Astrocyte (in vitro differentiated cells and primary cell): ENCODE measurements around the gene SMG5. TPM values are rescaled to one million over a fixed set of nuclear protein-coding genes. Genes with fewer than 3 reads are reported as not detected.

Experiments used
- DNase-seq: peaks from one replicate; pipeline ENCODE4 v3.0.0-alpha.2; 2010; ENCODE audit warnings: low read depth
- FAIRE-seq: peaks from 2 replicates; lab custom pipeline; 2011; peaks lifted over from hg19 to GRCh38; lab: Jason Lieb, UNC
- H2AFZ ChIP-seq: 2 replicates; pipeline ENCODE4 v1.6.0; 2012; ENCODE audit warnings: low read depth, low read length, inconsistent platforms
- H3K27ac ChIP-seq: 2 replicates; pipeline ENCODE4 v1.5.1; 2011; ENCODE audit warnings: low read depth, low read length, inconsistent platforms
- H3K27me3 ChIP-seq: 2 replicates; pipeline ENCODE4 v1.6.0; 2011; ENCODE audit warnings: low read length, inconsistent platforms; ENCODE audit not compliant: insufficient read depth
- H3K36me3 ChIP-seq: 2 replicates; pipeline ENCODE4 v1.5.1; 2011; ENCODE audit warnings: low read length, inconsistent platforms; ENCODE audit not compliant: insufficient read depth
- H3K4me1 ChIP-seq: 2 replicates; pipeline ENCODE4 v1.5.1; 2011; ENCODE audit warnings: low read length, inconsistent platforms; ENCODE audit not compliant: insufficient read depth
- H3K4me2 ChIP-seq: 2 replicates; pipeline ENCODE4 v1.6.0; 2012; ENCODE audit warnings: low read length, inconsistent platforms
- H3K4me3 ChIP-seq: 2 replicates; pipeline ENCODE4 v1.5.1; 2011; ENCODE audit warnings: low read depth, mild to moderate bottlenecking, low read length, inconsistent platforms; ENCODE audit not compliant: insufficient read depth
- H3K79me2 ChIP-seq: 2 replicates; pipeline ENCODE4 v1.6.0; 2012; ENCODE audit warnings: mild to moderate bottlenecking, low read length, inconsistent platforms; ENCODE audit not compliant: insufficient read depth
- H3K9ac ChIP-seq: 2 replicates; pipeline ENCODE4 v1.6.0; 2012; ENCODE audit warnings: mild to moderate bottlenecking, low read length, inconsistent platforms
- H3K9me3 ChIP-seq: 2 replicates; pipeline ENCODE4 v1.5.1; 2012; ENCODE audit warnings: low read depth, mild to moderate bottlenecking, low read length, inconsistent platforms; ENCODE audit not compliant: insufficient read depth
- H4K20me1 ChIP-seq: 2 replicates; pipeline ENCODE4 v1.6.0; 2012; ENCODE audit warnings: low read length, inconsistent platforms; ENCODE audit not compliant: insufficient read depth
- H3K27ac Mint-ChIP-seq: one replicate; pipeline ENCODE4 v1.8.0; 2021; ENCODE audit warnings: mild to moderate bottlenecking, mixed read lengths; ENCODE audit not compliant: unreplicated experiment
- H3K27me3 Mint-ChIP-seq: one replicate; pipeline ENCODE4 v1.8.0; 2021; ENCODE audit warnings: low read depth, mixed read lengths; ENCODE audit not compliant: unreplicated experiment
- H3K36me3 Mint-ChIP-seq: one replicate; pipeline ENCODE4 v1.8.0; 2021; ENCODE audit warnings: low read depth, mixed read lengths; ENCODE audit not compliant: unreplicated experiment
- H3K4me1 Mint-ChIP-seq: one replicate; pipeline ENCODE4 v1.8.0; 2021; ENCODE audit warnings: low read depth, mixed read lengths; ENCODE audit not compliant: unreplicated experiment
- H3K4me3 Mint-ChIP-seq: one replicate; pipeline ENCODE4 v1.8.0; 2021; ENCODE audit warnings: mild to moderate bottlenecking, moderate library complexity, mixed read lengths; ENCODE audit not compliant: unreplicated experiment
- H3K9me3 Mint-ChIP-seq: one replicate; pipeline ENCODE4 v1.8.0; 2021; ENCODE audit warnings: mild to moderate bottlenecking, mixed read lengths; ENCODE audit not compliant: unreplicated experiment
- CTCF ChIP-seq: IDR thresholded peaks from 2 replicates; pipeline ENCODE4 v1.5.1; 2011; ENCODE audit warnings: low read depth, mild to moderate bottlenecking, inconsistent platforms, low read length, moderate library complexity; ENCODE audit not compliant: insufficient read depth
- EZH2 ChIP-seq: IDR thresholded peaks from 2 replicates; pipeline ENCODE4 v1.6.1; 2012; ENCODE audit warnings: mild to moderate bottlenecking, low read length, inconsistent platforms; ENCODE audit not compliant: insufficient read depth
- total RNA-seq: library from RNA; stranded (reverse); gene quantifications from 2 replicates; pipeline ENCODE4 v1.2.1, GENCODE V29; 2021

The SMG5 gene
- total RNA-seq, 1 donor from 2014 or later = 81.4 TPM

GRCh38 chr1:156247460-156248322 is 34.9 kb downstream of the SMG5 start, which contains the start of gene PAQR6:
PAQR6 (minus strand) TSS chr1:156248056; CDS start chr1:156246731, 1,325 bp downstream.
- Mint-ChIP-seq H3K9me3 (no peaks in the 10 kb centered on the region), H3K36me3 (peaks cover 2% of the 10 kb centered on the region), H3K27ac (no peak within 1 kb of the TSS), H3K27me3 (peaks cover 5% of the 10 kb centered on the region), H3K4me3 (no peak within 1 kb of the TSS), H3K4me1 (peaks cover 3% of the 10 kb centered on the region)
- Histone ChIP-seq H2AFZ (no peak within 1 kb of the TSS), H3K27me3 (peaks cover 2% of the 10 kb centered on the region), H3K27ac (no peak within 1 kb of the TSS), H3K9ac (no peak within 1 kb of the TSS), H3K79me2 (no peaks in the 10 kb centered on the region), H3K9me3 (no peaks in the 10 kb centered on the region), H3K4me2 (no peak within 1 kb of the TSS), H3K4me1 (peaks cover 12% of the 10 kb centered on the region), H3K4me3 (no peak within 1 kb of the TSS), H3K36me3 (peaks cover 24% of the 10 kb centered on the region), H4K20me1 (peaks cover 19% of the 10 kb centered on the region)
- TF ChIP-seq CTCF (no peak), EZH2 (no peak)
- DNase-seq = no peak
- FAIRE-seq = no peak

- Histone ChIP-seq H4K20me1 (peaks cover 12% of the 10 kb centered on the region), H3K79me2 (no peaks in the 10 kb centered on the region), H3K9me3 (no peaks in the 10 kb centered on the region), H3K4me3 (no peak overlapping the region), H3K4me2 (no peak overlapping the region), H3K27me3 (peaks cover 2% of the 10 kb centered on the region), H3K4me1 (peaks cover 16% of the 10 kb centered on the region), H2AFZ (no peak overlapping the region), H3K36me3 (peaks cover 17% of the 10 kb centered on the region), H3K9ac (no peak overlapping the region), H3K27ac (no peak overlapping the region)
- H3K9me3 Mint-ChIP-seq = no peaks in the 10 kb centered on the region
- TF ChIP-seq EZH2 (no peak), CTCF (no peak)
- H3K4me1 Mint-ChIP-seq = peaks cover 3% of the 10 kb centered on the region
- H3K36me3 Mint-ChIP-seq = no peaks in the 10 kb centered on the region
- H3K27ac Mint-ChIP-seq = no peak overlapping the region
- H3K27me3 Mint-ChIP-seq = peaks cover 5% of the 10 kb centered on the region
- DNase-seq (no peak), FAIRE-seq (no peak)
- H3K4me3 Mint-ChIP-seq = no peak overlapping the region
Measured at GRCh38 chr1:156246781-156247459, 35.7 kb downstream of the SMG5 start.
